Right hindlimb (tissue), 1 donor: ENCODE data around the gene AHNAK2.
"Not testable (repeated sequence)": the region's sequence is repeated elsewhere in the genome, so short reads cannot be mapped to it uniquely, and the experiment has no call there.

Experiments
- DNase-seq: peaks from one replicate; pipeline ENCODE4 v3.0.0-alpha.2; 2018

Gene AHNAK2

DNA sequence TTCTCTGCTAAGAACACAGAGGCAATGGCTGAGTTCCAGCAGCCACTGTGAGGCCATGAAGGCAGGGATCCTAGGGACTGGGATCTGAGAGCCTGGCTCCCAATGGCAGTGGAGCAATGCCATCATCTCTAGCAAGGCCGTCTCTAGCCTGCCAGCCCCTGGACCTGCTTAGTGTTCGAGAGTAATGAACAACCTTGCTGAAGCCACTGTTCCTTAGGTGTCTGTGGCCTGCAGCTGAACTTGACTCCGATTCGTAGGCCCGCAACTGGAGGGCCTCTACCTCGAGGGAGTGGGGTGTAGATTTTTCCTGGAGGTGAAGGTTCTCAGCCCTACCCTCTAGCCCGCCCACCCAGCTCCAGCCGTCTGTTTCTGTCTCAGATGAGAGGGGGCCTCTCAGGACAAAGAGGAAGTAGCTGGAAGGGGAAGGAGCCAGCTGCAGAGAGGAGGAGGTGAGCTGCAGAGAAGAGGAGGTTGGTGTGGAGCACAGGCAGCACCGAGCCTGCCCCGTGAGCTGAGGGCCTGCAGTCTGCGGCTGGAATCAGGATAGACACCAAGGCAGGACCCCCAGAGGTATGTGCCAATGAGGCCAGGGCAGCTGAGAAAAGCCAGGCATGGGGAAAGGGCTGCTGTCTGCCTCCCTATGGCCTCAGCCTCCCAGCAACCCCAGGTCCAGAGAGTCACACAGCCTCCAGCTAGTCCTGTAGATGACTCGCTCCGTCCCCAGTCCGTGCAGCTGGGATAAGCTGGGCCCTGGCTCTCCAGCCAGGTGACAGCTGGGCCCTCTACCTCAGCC is 53.6 kb downstream of the AHNAK2 start, which contains the start of gene PLD4:
TSS of gene PLD4 (plus strand) at position 459 of the 793 bp plus-strand sequence. CDS start 2,262 bp downstream, outside the sequence.
- no peak for DNase-seq

DNA sequence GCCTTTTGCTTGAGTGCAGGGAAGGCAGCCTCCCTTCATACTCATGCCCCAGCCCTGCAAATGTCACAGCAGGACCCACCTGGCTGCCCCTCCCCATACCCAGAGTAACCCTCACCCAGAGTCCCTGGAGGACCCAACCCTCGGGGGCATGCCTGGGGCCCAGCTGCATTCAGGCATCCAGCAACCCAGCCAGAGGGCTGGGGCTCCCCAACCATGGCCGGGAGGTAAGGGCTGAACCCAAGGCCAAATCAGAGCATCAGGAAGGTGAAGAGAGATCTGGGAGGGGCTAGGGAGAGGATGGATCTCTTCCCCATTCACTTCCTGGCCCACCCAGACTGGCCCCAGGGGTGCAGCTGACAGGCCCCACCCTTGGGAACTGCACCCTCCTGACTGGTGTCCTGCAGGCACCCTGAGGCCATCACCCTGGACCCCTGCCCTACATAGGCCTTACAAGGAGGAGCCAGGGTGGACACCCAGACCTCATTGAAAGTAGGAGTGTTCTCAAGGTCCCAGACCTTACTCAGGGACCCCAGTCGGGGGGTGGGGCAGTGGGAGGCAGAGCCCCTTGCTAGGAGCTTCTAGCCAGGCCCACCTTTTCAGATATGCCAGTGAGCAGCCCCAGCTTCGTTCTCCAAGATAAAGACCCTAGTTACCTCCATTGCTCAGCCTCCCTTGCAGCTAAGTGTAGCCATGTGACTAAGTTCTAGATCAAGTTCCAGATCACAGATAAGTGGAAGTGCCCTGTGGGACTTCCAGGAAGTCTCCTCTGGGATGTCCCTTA is 54.3 kb downstream of the AHNAK2 start:
- DNase-seq = no peak

DNA sequence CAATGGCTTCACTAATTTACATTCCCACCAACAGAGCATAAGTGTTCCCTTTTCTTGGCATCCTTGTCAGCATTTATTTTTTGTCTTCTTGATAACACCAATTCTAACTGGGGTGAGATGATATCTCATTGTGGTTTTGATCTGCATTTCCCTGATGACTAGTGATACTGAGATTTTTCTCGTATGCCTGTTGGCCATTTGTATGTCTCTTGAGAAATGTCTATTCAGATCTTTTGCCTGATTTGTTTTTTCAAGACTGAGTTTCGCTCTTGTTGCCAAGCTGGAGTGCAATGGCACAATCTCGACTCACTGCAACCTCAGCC is 58.2 kb downstream of the AHNAK2 start:
- no peak for DNase-seq

- DNase-seq = not testable (repeated sequence)
Measured at GRCh38 chr14:104919152-104919992, 58.8 kb downstream of the AHNAK2 start.

DNA sequence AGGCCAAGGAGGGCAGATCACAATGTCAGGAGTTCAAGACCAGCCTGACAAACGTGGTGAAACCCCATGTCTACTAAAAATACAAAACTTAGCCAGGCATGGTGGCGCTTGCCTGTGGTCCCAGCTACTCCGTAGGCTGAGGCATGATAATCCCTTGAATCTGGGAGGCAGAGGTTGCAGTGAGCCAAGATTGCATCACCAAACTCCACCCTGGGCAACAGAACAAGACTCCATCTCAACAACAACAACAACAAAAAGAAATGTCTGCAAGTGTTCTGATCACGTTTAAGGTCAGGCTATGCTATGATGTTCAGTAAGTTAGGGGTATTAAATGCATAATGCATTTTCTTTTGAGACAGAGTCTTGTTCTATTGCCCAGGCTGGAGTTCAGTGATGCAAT is 60.2 kb downstream of the AHNAK2 start:
- no peak for DNase-seq

DNA sequence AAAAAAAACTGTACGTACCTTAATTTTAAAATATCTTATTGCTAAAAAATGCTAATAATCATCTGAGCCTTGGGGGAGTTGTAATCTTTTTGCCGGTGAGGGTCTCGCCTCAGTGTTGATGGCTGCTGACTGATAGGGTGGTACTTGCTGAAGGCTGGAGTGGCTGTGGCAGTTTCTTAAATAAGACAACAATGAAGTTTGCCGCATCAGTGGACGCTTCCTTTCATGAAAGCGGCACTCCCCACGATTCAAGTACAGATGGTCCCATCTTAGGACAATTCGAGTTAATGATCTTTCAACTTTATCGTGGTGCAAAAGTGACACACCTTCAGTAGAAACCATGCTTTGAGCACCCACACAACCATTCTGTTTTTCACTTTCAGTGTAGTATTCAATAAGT is 61.1 kb downstream of the AHNAK2 start:
- no peak for DNase-seq

- DNase-seq = no peak
Measured at GRCh38 chr14:104913435-104913834, 64.7 kb downstream of the AHNAK2 start.

DNA sequence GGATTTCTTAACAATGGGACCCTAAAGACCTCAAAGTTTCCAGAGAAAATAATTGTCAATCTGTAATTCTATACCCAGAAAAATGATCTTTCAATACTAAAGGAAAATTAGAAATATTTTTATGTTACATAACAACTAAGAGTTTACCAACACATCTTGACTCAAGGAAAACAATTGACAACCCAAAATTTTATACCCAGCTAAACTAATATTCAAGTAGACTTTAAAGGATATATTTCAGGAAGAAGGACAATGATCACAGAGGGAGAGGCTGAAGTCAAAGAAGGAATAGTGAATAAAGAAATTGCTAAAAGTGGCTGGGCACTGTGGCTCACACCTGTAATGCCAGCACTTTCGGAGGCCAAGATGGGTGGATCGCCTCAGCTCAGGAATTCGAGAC is 66.1 kb downstream of the AHNAK2 start:
- no peak for DNase-seq

DNA sequence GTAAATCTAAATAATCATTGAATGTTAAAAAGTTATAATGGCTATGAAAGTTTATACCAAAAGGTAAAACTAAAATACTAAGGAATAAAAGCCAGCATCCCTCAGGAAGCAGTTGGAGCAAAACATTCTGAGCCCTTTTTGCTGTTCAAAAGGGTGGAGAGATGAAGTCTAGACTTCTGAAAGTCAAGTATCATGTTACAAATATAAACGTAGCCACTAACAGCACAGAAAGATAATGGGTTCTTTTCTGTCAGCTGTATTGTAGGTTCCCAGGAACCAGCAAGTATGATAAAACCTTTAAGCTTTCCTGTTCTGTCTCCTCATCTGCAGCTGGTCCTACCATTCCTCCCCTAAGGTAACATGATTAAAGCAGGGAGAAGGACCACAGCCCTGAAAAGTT is 69.9 kb downstream of the AHNAK2 start:
- DNase-seq = no peak

DNA sequence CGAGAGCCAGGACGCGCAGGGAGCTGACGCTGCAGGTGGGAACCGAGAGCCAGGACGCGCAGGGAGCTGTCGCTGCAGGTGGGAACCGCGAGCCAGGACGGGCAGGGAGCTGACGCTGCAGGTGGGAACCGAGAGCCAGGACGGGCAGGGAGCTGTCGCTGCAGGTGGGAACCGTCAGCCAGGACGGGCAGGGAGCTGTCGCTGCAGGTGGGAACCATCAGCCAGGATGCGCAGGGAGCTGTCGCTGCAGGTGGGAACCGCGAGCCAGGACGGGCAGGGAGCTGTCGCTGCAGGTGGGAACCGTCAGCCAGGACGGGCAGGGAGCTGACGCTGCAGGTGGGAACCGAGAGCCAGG is 72.6 kb downstream of the AHNAK2 start:
- DNase-seq = not testable (repeated sequence)

DNA sequence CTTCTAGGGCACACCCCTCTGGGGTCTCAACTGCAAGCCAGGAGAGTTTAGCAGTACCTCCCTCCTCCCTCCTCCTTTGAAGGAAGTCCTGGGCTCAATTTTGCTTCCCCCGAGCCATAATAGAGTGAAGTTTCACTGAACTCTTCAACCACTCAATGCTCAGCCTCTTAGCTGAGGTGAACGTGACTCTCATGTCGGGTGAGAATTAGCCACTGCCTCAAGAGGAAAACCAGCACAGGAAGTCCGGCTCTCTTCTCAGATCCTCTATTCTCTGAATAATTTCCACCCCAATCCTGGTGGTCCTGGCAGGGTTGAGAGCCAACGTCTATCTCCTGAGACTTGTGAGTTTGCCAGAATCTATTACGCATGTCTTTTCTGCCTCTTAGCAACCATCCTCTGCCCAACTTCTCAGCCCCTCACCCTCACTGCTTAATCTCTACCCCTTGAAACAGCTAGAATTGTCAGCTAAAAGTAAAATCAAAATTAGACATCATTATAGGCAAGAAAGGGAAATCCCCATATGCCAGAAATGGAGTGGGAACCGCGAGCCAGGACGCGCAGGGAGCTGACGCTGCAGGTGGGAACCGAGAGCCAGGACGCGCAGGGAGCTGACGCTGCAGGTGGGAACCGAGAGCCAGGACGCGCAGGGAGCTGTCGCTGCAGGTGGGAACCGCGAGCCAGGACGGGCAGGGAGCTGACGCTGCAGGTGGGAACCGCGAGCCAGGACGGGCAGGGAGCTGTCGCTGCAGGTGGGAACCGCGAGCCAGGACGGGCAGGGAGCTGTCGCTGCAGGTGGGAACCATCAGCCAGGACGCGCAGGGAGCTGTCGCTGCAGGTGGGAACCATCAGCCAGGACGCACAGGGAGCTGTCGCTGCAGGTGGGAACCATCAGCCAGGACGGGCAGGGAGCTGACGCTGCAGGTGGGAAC is 73.3 kb downstream of the AHNAK2 start:
- not testable (repeated sequence) for DNase-seq

GRCh38 chr14:104903990-104904389 is 74.2 kb downstream of the AHNAK2 start:
- DNase-seq = no peak

GRCh38 chr14:104900639-104901512 is 77.3 kb downstream of the AHNAK2 start:
- DNase-seq = no peak

DNA sequence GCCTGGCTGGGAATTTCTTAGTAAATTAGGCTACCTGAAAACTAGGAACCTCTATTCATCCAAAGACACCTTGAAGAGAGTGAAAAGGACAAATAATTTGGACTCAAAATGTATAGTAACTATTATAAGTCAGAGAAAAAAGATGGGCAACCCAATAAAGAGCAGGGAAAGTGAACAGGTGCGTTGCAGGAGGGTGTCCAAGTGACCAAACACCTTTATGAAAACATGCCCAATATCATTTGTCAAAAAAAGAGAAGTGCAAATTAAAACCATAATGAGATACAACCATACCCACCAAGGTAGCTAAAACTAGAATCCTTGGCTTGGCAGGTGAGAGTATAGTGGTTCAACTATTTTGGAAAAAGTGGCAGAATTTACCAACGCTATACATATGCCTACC is 78.4 kb downstream of the AHNAK2 start:
- no peak for DNase-seq

GRCh38 chr14:104898870-104899510 is 79.2 kb downstream of the AHNAK2 start:
- peak; percentile 69 for DNase-seq

DNA sequence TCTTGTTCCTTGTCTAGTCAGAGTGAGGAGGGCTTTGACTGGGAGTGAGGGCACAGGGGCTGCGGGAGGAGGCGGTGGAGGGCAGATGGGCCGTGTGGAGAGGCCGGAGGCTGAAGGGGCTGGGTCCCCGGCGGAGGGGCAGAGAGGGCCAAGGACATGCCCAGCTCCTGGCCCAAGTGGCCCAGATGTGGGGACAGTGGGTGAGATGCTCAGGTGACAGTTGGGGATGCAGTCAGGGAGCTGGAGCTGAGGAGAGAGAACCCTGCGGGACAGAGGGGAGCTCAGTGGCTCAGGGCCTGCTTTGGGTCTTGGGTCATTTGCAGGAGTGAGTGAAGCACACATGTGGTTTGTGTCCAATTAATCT is 80.0 kb downstream of the AHNAK2 start:
- DNase-seq = no peak

GRCh38 chr14:104897330-104898194 is 80.6 kb downstream of the AHNAK2 start:
- DNase-seq = peak; percentile 18

DNA sequence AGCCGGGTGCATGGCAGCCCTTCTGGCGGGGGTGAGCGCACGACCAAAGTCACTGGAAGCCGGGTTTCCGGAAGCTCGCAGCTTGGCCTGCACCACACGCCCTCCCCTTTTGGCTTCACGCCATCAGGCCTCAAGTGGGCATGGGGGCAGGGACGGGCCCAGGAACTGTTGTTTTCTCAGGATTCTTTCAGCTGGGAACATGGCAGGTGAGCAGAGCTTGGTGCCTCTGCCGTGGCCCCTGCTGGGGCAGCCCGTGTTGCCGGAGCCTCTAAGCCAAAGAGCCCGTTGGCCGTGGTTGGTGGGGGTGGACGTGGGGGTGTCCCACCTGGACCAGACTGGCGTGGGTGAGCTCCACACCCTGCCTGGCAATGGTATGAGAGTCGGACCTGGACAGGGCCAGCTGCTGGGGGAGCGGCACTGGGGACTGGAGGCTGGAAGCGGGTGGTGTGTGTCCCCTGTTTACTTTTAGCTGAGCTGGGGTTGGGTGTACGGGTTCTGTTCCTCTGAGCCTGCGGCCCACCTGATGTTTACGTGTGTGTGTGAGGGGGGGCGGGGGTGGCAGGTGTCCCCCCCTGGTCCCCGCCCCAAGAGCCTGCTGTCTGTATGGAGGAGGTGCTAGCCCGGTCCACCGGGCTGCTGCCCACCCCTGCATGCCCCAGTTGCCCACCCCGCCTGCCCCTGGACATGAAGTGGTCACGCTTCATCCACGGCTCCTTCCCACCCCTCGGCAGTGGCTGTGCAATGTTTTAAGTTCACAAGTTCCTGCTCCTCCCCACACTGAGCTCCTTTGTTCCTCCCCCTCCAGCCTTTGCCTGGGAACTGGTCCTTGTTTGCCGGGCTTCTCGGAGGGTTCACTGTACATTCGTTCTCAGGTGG is 82.2 kb downstream of the AHNAK2 start:
- peak; percentile 21 for DNase-seq
